GM23338 (cell line): ENCODE results near the gene SMIM30. TPM values are rescaled to one million over a fixed set of nuclear protein-coding genes. Genes with fewer than 3 reads are reported as not detected.

Experiments
- ATAC-seq: fragments of 200-7000 bp; cut with Tn5 transposase; 3 replicates; pipeline ENCODE4 v1.9.1; 2020
- DNase-seq: peaks from one replicate; pipeline ENCODE4 v3.0.0-alpha.2; 2015; ENCODE audit warnings: low spot score
- H2AFZ ChIP-seq: fragments of 200-600 bp; sonication (generic); 2 replicates; pipeline ENCODE4 v1.8.0; 2016; ENCODE audit warnings: antibody characterized with exemption, mild to moderate bottlenecking, moderate library complexity
- H3F3A ChIP-seq: fragments of 200-600 bp; sonication (generic); replicated peaks from 2 replicates; pipeline ENCODE4 v1.8.0; 2017; ENCODE audit warnings: antibody characterized with exemption, mixed run types, low read depth
- H3K27ac ChIP-seq: fragments of 200-600 bp; sonication (generic); 2 replicates; pipeline ENCODE4 v1.6.1; 2016; ENCODE audit warnings: low read depth
- H3K27me3 ChIP-seq: fragments of 200-600 bp; sonication (generic); 2 replicates; pipeline ENCODE4 v1.8.0; 2016; ENCODE audit warnings: mild to moderate bottlenecking, mixed run types, moderate library complexity; ENCODE audit not compliant: insufficient read depth
- H3K36me3 ChIP-seq: fragments of 200-600 bp; sonication (generic); 2 replicates; pipeline ENCODE4 v1.8.0; 2016; ENCODE audit warnings: mild to moderate bottlenecking; ENCODE audit not compliant: insufficient read depth
- H3K4me1 ChIP-seq: fragments of 200-600 bp; sonication (generic); 2 replicates; pipeline ENCODE4 v1.8.0; 2016; ENCODE audit warnings: mild to moderate bottlenecking, moderate library complexity; ENCODE audit not compliant: insufficient read depth
- H3K4me2 ChIP-seq: fragments of 200-600 bp; sonication (generic); 2 replicates; pipeline ENCODE4 v1.7.1; 2017; ENCODE audit warnings: mixed run types
- H3K4me3 ChIP-seq: fragments of 200-600 bp; sonication (generic); 2 replicates; pipeline ENCODE4 v1.6.1; 2016; ENCODE audit warnings: mixed run types
- H3K79me2 ChIP-seq: fragments of 200-600 bp; sonication (generic); replicated peaks from 2 replicates; pipeline ENCODE4 v1.8.0; 2017; ENCODE audit warnings: mild to moderate bottlenecking; ENCODE audit not compliant: insufficient read depth
- H3K9me2 ChIP-seq: fragments of 200-600 bp; sonication (generic); 2 replicates; pipeline ENCODE4 v1.8.0; 2017; ENCODE audit not compliant: insufficient read depth
- H4K20me1 ChIP-seq: fragments of 200-600 bp; sonication (generic); replicated peaks from 2 replicates; pipeline ENCODE4 v1.8.0; 2017; ENCODE audit warnings: mild to moderate bottlenecking; ENCODE audit not compliant: insufficient read depth
- H3K27ac Mint-ChIP-seq: 2 replicates; pipeline ENCODE4 v1.8.0; 2020; ENCODE audit warnings: inconsistent platforms, mild to moderate bottlenecking, moderate library complexity, mixed read lengths
- H3K27me3 Mint-ChIP-seq: 3 replicates; pipeline ENCODE4 v1.8.0; 2022; ENCODE audit warnings: low read depth, mild to moderate bottlenecking, moderate library complexity, mixed read lengths, inconsistent platforms; ENCODE audit not compliant: insufficient read depth, poor library complexity
- H3K36me3 Mint-ChIP-seq: 3 replicates; pipeline ENCODE4 v1.8.0; 2021; ENCODE audit warnings: low read depth, mild to moderate bottlenecking, inconsistent platforms, moderate library complexity, mixed read lengths
- H3K4me1 Mint-ChIP-seq: 3 replicates; pipeline ENCODE4 v1.8.0; 2020; ENCODE audit warnings: mild to moderate bottlenecking, inconsistent platforms, mixed read lengths
- H3K4me3 Mint-ChIP-seq: 3 replicates; pipeline ENCODE4 v1.8.0; 2021; ENCODE audit warnings: moderate library complexity, mild to moderate bottlenecking, inconsistent platforms, mixed read lengths
- H3K9me3 Mint-ChIP-seq: 3 replicates; pipeline ENCODE4 v1.8.0; 2020; ENCODE audit warnings: moderate library complexity, mild to moderate bottlenecking, inconsistent platforms, mixed read lengths
- CREB1 ChIP-seq: fragments of 250-450 bp; sonication (Bioruptor Pico); IDR thresholded peaks from 2 replicates; pipeline ENCODE4 v1.5.0; 2020; ENCODE audit warnings: low read depth, mild to moderate bottlenecking, moderate library complexity
- ETS1 ChIP-seq: IDR thresholded peaks from 2 replicates; pipeline ENCODE4 v1.6.1; 2016; ENCODE audit warnings: antibody characterized with exemption
- EZH2 ChIP-seq: fragments of 200-600 bp; sonication (generic); IDR thresholded peaks from one replicate; pipeline ENCODE4 v1.8.0; 2017; ENCODE audit warnings: antibody characterized with exemption, mild to moderate bottlenecking, low read depth; ENCODE audit not compliant: unreplicated experiment
- EZH2phosphoT487 ChIP-seq: fragments of 200-600 bp; sonication (generic); IDR thresholded peaks from one replicate; pipeline ENCODE4 v1.8.1; 2018; ENCODE audit warnings: antibody characterized with exemption; ENCODE audit not compliant: unreplicated experiment
- JUNB ChIP-seq: IDR thresholded peaks from one replicate; pipeline ENCODE4 v1.6.1; 2016; ENCODE audit warnings: antibody characterized with exemption; ENCODE audit not compliant: unreplicated experiment
- NANOG ChIP-seq: IDR thresholded peaks from 2 replicates; pipeline ENCODE4 v1.6.1; 2016; ENCODE audit warnings: antibody characterized with exemption, borderline replicate concordance
- POLR2AphosphoS5 ChIP-seq: IDR thresholded peaks from 2 replicates; pipeline ENCODE4 v1.6.1; 2016; ENCODE audit warnings: antibody characterized with exemption, low read depth
- REST ChIP-seq: IDR thresholded peaks from one replicate; pipeline ENCODE4 v1.6.1; 2018; ENCODE audit warnings: antibody characterized with exemption; ENCODE audit not compliant: unreplicated experiment
- STAT1 ChIP-seq: IDR thresholded peaks from one replicate; pipeline ENCODE4 v1.6.1; 2016; ENCODE audit warnings: antibody characterized with exemption; ENCODE audit not compliant: unreplicated experiment
- ZNF114 ChIP-seq: fragments of 250-450 bp; sonication (Bioruptor Pico); IDR thresholded peaks from 2 replicates; pipeline ENCODE4 v1.5.0; 2020; ENCODE audit warnings: mild to moderate bottlenecking, moderate library complexity
- ZNF331 ChIP-seq: fragments of 250-450 bp; sonication (Bioruptor Pico); IDR thresholded peaks from 2 replicates; pipeline ENCODE4 v1.5.0; 2020; ENCODE audit warnings: low read depth, mild to moderate bottlenecking, moderate library complexity
- ZNF462 ChIP-seq: fragments of 250-450 bp; sonication (Bioruptor Pico); IDR thresholded peaks from 2 replicates; pipeline ENCODE4 v1.5.0; 2020; ENCODE audit warnings: mild to moderate bottlenecking, moderate library complexity
- polyA plus RNA-seq: library from polyadenylated mRNA; unstranded; fragments of >200 nt; fragmentation: Nextera tagmentation; extraction: Ambion mirVana; gene quantifications from 2 replicates; pipeline ENCODE4 v1.2.1, GENCODE V29; 2016
- total RNA-seq: library from RNA; depleted of rRNA; stranded (reverse); fragments of >200 nt; shearing (Covaris generic); gene quantifications from 2 replicates; pipeline ENCODE4 v1.2.3, GENCODE V29; 2014
- TF ChIP-seq, protein P1 (sequence below), 2 experiments: fragments of 200-600 bp in 1 of 2; sonication (generic) in 1 of 2; conservative IDR thresholded peaks; 2 replicates each; pipeline versions ENCODE4 v1.5.1 to v1.6.1; 2016 to 2017; ENCODE audit warnings: antibody characterized with exemption in 2 of 2, low read depth in 2 of 2, mild to moderate bottlenecking in 2 of 2, moderate library complexity in 1 of 2

Gene SMIM30
- total and polyA plus RNA-seq, 2 experiments from 2014 or later = 40.6 to 150 TPM

DNA sequence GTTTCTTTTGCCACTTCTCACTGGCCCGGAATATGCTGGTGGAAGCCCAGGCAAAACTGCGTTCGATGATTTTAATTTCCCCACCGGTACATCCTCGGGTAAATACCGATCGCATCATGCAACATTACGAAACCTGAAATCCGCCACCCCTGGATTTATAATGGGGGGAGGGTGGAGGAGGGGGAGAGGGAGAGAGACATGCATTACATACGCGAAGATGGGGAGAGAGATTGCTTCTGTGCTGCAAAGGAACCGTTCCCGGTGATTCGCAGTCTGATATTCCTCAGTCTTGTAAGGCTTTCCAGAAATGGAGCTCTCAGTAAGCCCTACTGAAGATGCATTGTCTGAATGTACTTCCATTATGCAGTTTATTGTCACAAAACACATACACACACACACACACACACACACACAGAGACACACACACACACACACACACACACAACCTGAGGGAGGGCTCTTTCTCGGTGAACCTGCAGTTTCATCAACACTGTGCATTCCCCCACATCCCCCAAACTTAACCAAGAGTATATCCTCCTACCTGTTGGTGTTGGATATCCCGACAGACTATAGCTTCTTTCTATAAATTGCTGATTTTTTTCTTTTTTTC lies 32.5 kb downstream of the SMIM30 start:
- Mint-ChIP-seq H3K9me3 (no peaks in the 10 kb centered on the region), H3K27me3 (peaks cover 24% of the 10 kb centered on the region), H3K36me3 (no peaks in the 10 kb centered on the region), H3K4me3 (peak overlapping the region; percentile 70), H3K4me1 (peaks cover 17% of the 10 kb centered on the region; the same call in 2 of the 3 replicates), H3K27ac (no peak overlapping the region)
- TF ChIP-seq ZNF114 (CRISPR knock-in tag) = no peak
- no peak for TF ChIP-seq CREB1 (CRISPR knock-in tag)
- no peak for TF ChIP-seq REST
- no peak for TF ChIP-seq ETS1
- TF ChIP-seq EZH2phosphoT487 = no peak
- TF ChIP-seq JUNB = no peak
- TF ChIP-seq POLR2AphosphoS5 = no peak
- no peak for TF ChIP-seq NANOG
- TF ChIP-seq STAT1 = no peak
- no peak for TF ChIP-seq EZH2
- TF ChIP-seq ZNF331 (CRISPR knock-in tag) = no peak
- TF ChIP-seq, protein P1, sequence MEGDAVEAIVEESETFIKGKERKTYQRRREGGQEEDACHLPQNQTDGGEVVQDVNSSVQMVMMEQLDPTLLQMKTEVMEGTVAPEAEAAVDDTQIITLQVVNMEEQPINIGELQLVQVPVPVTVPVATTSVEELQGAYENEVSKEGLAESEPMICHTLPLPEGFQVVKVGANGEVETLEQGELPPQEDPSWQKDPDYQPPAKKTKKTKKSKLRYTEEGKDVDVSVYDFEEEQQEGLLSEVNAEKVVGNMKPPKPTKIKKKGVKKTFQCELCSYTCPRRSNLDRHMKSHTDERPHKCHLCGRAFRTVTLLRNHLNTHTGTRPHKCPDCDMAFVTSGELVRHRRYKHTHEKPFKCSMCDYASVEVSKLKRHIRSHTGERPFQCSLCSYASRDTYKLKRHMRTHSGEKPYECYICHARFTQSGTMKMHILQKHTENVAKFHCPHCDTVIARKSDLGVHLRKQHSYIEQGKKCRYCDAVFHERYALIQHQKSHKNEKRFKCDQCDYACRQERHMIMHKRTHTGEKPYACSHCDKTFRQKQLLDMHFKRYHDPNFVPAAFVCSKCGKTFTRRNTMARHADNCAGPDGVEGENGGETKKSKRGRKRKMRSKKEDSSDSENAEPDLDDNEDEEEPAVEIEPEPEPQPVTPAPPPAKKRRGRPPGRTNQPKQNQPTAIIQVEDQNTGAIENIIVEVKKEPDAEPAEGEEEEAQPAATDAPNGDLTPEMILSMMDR (conservative IDR thresholded peaks at IDR 0.05; ENCODE audit: low read depth in 2 of 2) = no peak
- no peak for TF ChIP-seq ZNF462 (CRISPR knock-in tag)
- Histone ChIP-seq H3K27me3 (peaks cover 62% of the 10 kb centered on the region), H3K27ac (no peak overlapping the region), H3K4me2 (peak overlapping the region; percentile 92), H3K9me2 (no peaks in the 10 kb centered on the region), H3K36me3 (no peaks in the 10 kb centered on the region), H3K4me1 (no peaks in the 10 kb centered on the region), H4K20me1 (no peaks in the 10 kb centered on the region), H3F3A (no peaks in the 10 kb centered on the region), H2AFZ (0 out of 2 replicates have a peak overlapping the region, but pooled peaks have one; percentile 57), H3K79me2 (no peaks in the 10 kb centered on the region), H3K4me3 (peak overlapping the region; percentile 64)
- DNase-seq (peak; percentile 20), ATAC-seq (peak; percentile 13)
